GM21723 (cell line): ENCODE measurements around the gene VSIG4.
A peak's percentile ranks its signal among the peaks of the same experiment; 100 is the strongest.
"Not testable (repeated sequence)": the region's sequence is repeated elsewhere in the genome, so short reads cannot be mapped to it uniquely, and the experiment has no call there.

Experiments used
- ATAC-seq: cut with Tn5 transposase; IDR thresholded peaks from one replicate; pipeline ENCODE4 v1.9.1; 2021; ENCODE audit warnings: mild to moderate bottlenecking, moderate library complexity; ENCODE audit not compliant: unreplicated experiment

Gene VSIG4

GRCh38 chrX:66039944-66040343 lies at the start of gene VSIG4:
Gene VSIG4, minus strand, starts transcription at chrX:66040080. Its CDS starts 82 bp downstream, at chrX:66039998.
- no peak for ATAC-seq

GRCh38 chrX:66076801-66077200 lies 36.9 kb upstream of the VSIG4 start:
- ATAC-seq: no peak

GRCh38 chrX:66074920-66075879 lies 35.3 kb upstream of the VSIG4 start:
- no peak for ATAC-seq

- ATAC-seq: no peak
Measured at GRCh38 chrX:66071126-66071525, 31.2 kb upstream of the VSIG4 start.

GRCh38 chrX:66064261-66064660 lies 24.4 kb upstream of the VSIG4 start:
- no peak for ATAC-seq

- not testable (repeated sequence) for ATAC-seq
Measured at GRCh38 chrX:66057019-66057418, 17.1 kb upstream of the VSIG4 start.

- no peak for ATAC-seq
Measured at GRCh38 chrX:66054978-66055377, 15.1 kb upstream of the VSIG4 start.

- no peak for ATAC-seq
Measured at GRCh38 chrX:66053414-66053813, 13.5 kb upstream of the VSIG4 start.

GRCh38 chrX:66051980-66052379 lies 12.1 kb upstream of the VSIG4 start:
- ATAC-seq: no peak

GRCh38 chrX:66050140-66050569 lies 10.3 kb upstream of the VSIG4 start:
- ATAC-seq: no peak

- ATAC-seq: no peak
Measured at GRCh38 chrX:66049056-66049455, 9.2 kb upstream of the VSIG4 start.

- peak; percentile 89 for ATAC-seq
Measured at GRCh38 chrX:66046612-66047235, 6.8 kb upstream of the VSIG4 start.

GRCh38 chrX:66045894-66046293 lies 6.0 kb upstream of the VSIG4 start:
- no peak for ATAC-seq

GRCh38 chrX:66043584-66043983 lies 3.7 kb upstream of the VSIG4 start:
- no peak for ATAC-seq

GRCh38 chrX:66042307-66043077 lies 2.6 kb upstream of the VSIG4 start:
- peak; percentile 42 for ATAC-seq

- no peak for ATAC-seq
Measured at GRCh38 chrX:66038115-66038514, 1.8 kb downstream of the VSIG4 start.

- ATAC-seq: no peak
Measured at GRCh38 chrX:66036231-66036630, 3.6 kb downstream of the VSIG4 start.

GRCh38 chrX:66035667-66036066 lies 4.2 kb downstream of the VSIG4 start:
- ATAC-seq: no peak

GRCh38 chrX:66030505-66031317 lies 9.2 kb downstream of the VSIG4 start:
- ATAC-seq: peak; percentile 72

GRCh38 chrX:66028936-66029335 lies 10.9 kb downstream of the VSIG4 start:
- no peak for ATAC-seq
